CD4-positive, alpha-beta T cell treated with Interleukin-17A for 1 hour (primary cell): Measurements from ENCODE around the gene ZNF710.
"Not testable (repeated sequence)": the region's sequence is repeated elsewhere in the genome, so short reads cannot be mapped to it uniquely, and the experiment has no call there.

Experiments
- DNase-seq: peaks from one replicate; pipeline ENCODE4 v3.0.0-alpha.2; 2020

Gene ZNF710, protein sequence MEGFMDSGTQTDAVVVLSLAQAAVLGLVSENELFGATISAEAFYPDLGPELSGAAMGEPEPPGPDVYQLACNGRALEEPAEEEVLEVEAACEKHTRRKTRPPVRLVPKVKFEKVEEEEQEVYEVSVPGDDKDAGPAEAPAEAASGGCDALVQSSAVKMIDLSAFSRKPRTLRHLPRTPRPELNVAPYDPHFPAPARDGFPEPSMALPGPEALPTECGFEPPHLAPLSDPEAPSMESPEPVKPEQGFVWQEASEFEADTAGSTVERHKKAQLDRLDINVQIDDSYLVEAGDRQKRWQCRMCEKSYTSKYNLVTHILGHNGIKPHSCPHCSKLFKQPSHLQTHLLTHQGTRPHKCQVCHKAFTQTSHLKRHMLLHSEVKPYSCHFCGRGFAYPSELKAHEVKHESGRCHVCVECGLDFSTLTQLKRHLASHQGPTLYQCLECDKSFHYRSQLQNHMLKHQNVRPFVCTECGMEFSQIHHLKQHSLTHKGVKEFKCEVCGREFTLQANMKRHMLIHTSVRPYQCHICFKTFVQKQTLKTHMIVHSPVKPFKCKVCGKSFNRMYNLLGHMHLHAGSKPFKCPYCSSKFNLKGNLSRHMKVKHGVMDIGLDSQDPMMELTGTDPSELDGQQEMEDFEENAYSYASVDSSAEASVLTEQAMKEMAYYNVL

DNA sequence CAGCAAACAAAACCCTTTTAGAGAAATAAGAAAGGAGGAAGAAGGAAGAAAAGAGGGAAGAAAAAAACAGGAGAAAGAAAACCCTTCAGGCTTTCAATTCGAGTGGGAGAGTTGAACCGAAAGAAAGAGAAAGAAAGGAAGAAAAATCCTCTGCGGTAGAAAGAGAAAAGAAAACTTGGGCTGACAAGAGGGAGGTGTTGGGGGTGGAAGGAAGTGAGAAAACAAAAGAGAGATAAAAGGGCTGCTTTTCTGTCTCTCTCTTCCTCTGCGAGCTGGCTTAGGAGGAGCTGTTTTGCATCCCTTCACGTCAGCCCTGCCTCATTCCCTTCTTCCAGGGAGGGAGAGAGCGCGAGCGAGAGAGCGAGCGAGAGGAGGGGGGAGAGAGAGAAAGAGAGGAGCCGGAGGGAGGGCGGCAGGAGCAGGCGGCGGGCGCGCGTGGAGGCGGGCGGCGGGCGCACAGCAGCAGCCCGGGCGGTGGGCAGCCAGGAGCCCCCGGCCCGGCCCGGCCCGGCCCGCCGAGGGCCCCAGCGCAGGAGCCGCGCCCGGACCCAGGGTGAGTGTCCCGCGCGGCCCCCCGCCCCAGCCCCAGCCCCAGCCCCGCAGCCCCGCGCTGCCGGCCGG lies at the start of gene ZNF710:
TSS of gene ZNF710 (plus strand) at position 263 of the 621 bp plus-strand sequence. CDS start 65,814 bp downstream, outside the sequence.
- DNase-seq = peak; percentile 48

DNA sequence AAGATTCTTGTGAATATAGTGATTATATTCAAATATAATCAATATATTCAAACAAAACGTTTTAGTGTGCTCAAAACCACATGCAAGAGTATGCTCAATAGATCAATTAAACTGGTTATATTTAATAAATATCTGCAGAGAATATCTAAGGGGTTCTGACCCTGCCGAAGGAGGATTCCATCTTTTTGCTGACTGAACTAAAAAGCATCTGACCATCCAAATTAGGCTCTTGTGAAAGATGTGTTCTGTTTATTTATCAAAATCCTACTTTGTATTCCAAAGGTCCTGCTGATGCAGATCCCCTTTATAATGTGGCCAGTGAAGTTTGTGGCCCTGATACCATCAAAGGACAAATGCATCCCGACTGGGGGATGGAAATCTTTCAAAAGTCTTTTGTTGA lies 46.6 kb upstream of the ZNF710 start:
- DNase-seq = no peak

DNA sequence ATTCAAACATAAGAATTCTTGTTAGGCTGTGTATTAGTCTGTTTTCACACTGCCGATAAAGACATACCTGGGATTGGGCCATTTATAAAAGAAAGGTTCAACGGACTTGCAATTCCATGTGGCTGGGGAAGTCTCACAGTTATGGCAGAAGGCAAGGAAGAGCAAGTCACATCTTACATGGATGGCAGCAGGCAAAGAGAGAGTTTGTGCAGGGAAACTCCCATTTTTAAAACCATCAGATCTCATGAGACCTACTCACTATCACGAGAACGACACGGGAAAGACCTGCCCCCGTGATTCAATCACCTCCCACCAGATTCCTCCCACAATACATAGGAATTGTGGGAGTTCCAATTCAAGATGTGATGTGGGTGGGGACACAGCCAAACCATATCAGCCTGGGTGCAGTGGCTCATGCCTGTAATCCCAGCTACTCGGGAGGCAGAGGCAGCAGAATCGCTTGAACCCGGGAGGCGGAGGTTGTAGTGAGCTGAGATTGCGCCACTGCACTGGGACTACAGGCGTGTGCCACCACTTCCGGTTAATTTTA lies 45.6 kb upstream of the ZNF710 start:
- not testable (repeated sequence) for DNase-seq

DNA sequence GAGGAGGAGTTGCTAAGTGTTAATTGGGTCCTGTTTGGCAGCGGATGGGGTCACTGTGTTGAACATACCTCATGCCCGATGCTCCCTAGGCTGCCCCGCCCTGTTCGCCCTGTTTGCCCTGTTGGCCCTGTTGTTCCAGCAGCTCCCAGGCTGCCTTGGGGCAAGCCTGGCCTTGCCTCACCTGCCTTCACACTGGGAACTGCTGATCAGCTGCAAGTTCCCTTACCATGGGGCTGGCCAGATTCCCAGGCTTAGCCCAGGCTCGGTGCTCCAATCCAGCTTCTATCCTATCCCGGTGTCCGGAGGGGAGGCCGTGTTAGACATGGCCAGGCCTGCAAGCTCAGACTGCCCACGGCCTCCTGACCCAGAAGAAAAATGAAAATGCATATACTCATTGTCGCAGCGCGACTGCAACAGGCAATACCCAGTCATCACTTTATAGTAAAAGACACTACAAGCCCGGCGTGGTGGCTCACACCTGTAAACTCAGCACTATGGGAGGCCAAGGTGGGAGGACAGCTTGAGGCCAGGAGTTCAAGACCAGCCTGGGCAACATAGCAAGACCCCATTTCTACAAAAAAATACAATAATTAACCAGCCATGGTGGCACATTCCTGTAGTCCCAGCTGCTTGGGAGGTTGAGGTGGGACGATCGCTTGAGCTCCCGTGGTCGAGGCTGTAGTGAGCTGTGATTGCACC lies 42.9 kb upstream of the ZNF710 start:
- no peak for DNase-seq

DNA sequence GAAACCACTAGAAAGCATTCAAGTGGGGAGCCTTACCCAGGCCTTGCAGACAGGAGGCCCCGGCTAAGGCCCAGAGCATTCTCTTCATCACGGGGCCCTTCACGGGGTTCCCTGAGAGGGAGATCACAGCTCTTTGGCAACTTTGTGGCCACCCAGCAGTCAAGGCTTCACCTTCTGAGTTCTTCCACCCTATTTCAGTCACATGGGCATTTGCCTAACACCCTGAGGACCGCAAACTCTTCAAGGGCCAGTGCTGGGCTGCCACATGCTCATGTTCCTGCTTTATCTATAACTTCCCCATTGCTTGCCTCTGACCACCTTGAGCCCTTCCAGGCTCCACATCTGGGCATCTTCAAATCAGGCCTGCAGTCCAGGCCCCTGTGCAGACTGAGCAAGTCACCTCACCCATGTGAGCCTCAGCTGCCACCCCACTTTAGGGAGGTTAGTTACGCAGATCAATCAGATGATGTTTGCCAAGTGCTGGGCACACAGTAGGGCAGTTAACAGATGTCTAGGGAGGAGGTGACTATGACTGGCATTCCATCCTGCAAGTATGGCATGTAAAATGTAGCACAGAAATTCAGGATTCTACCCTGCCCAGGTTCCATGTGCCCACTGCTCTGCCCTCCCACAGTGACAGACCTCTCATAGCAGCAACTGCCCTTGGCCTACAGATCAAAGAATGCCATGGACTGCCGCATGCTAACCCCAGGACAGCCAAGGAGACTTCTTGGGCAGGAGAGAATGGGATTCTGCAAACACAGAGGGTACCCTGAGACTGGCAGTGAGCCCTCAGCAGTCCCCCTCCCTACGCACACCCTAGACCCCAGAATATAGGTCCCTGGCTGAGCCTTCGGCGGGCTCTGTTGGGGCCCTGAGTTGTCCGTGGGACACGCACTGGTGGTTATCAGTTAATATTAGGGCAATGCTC lies 37.6 kb upstream of the ZNF710 start:
- DNase-seq = no peak

DNA sequence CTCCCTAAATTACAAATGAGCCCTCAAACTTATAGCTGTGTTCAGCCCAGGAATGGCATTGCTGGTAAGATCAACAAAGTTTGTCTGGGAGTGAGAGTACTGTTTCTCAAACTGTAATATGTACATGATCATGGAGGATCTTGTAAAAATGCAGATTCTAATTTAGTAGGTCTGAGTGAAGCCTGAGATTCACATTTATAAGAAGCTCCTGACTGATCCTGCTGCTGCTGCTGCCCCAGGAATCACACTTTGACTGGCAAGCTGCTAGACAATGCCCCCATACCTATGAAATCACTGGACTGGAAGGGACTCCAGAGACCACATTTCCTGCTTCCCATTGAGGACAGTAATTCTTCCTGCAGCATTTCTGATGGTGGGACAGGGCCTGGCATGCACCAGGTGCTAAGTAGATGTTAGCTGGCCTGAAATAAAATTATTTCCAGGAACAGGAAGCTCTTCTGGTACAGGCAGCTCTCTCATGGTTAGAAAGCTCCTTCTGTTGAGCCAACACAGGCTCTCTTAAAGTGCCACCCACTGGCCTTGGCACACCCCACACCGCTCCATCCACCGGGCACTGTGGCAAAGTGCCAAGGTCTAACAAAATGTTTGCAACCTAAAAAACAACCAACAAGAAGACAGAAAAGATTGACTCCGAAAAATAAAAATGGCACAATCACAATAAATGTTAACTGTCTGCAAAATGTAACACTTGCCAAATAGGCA lies 36.7 kb upstream of the ZNF710 start:
- DNase-seq = no peak

DNA sequence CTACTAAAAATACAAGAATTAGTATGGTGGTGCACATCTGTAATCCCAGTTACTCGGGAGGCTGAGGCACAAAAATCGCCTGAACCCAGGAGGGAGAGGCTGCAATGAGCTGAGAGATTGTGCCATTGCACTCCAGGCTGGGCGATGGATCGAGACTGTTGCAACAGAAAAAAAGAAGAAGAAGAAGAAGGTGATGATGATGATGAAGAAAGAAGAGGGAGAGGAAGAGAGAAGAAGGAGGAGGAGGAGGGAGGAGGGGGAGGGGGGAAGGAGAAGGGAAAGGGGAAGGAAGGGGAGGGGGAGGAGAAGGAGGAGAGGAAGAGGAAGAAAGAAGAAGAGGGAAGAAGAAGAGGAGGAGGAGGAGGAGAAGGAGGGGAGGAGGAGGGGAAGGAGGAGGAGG lies 33.2 kb upstream of the ZNF710 start:
- DNase-seq = no peak

DNA sequence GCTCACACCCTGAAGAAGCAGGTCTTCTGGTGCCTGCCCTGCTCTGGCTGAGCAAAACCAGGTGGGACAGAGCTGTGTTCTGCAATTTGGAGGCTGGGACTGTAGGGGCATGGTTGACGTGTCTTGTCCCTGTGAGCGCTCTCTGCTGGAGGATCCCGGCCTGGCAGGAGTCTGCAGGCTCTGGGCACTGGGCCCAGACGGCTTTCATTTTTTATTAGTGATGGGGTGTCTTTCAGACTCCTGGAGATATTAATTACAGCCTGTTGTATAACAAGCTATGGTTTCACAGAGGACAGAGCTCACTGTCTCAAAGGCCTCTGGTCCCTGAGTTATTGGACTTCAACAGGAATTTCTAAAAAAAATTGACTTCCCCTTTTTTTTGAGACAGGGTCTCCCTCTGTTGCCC lies 29.5 kb upstream of the ZNF710 start:
- DNase-seq = peak; percentile 48

DNA sequence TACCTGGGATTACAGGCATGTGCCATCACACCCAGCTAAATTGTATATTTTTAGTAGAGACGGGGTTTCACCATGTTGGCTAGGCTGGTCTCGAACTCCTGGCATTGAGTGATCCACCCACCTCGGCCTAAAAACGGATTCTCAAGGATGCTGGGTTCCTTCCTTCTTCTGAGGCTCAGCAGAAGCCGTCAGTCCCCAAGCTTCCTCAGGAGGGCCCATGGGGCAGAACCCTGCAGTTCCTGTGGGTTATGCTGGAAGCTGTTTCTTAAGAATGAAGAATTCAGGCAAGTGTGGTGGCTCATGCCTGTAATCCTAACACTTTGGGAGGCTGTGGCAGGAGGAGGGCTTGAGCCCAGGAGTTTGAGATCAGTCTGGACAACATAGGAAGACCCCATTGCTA lies 29.0 kb upstream of the ZNF710 start:
- no peak for DNase-seq

DNA sequence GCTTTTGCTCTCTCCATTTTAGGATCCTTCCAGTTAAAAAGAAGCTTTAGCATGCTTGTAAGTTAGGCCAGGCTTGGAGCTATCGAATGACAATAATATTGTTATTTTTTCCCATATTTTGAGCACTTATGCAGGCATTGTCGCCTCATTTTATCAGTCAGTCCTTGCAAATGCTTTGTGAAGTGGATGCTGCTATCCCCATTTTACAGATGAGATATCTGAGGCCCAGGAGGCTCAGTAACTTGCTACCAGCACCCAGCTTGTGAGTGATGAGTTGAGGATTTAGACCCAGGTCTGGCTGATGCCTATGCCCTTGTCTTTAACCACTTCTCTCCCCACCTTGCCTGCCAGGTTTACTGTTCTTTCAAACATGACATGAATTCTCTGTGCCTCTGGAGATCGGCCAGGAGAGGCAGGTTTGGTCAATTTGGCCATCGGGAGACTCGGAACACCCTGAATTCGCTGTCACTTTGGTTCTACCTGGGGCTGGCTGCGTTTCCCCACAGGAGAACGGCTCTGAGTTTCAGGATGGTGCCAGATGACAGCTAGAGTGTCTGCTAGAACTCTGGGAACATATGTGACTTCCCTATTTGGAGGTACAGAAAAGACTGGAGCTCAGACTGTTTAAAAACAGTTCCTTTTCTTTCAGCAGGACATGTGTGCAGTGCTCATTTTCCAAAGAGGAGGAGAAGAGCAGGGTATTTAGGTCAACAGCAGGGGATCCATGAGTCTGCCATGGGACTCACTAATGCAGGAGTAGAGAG lies 25.5 kb upstream of the ZNF710 start:
- no peak for DNase-seq

DNA sequence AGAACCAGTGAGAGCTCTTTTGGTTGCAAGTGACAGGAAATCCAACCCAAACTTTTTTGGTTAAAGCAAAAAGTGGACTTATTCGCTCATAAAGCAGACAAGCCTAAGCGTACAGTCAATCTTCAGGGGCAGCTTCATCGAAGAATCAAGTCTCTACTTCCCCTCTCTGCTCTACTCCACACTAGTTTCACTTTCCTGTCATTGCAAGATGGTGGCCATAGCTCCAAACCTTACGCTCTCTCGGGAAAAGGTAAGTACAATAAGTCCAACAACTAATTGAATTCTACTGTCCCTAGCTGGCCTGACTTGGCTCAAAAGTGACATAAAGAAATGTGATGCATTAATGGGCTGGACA lies 24.9 kb upstream of the ZNF710 start:
- no peak for DNase-seq

DNA sequence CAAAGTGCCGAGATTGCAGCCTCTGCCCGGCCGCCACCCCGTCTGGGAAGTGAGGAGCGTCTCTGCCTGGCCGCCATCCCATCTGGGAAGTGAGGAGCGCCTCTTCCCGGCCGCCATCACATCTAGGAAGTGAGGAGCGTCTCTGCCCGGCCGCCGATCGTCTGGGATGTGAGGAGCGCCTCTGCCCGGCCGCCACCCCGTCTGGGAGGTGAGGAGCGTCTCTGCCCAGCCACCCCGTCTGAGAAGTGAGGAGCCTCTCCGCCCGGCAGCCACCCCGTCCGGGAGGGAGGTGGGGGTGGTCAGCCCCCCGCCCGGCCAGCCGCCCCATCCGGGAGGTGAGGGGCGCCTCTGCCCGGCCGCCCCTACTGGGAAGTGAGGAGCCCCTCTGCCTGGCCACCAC lies 23.3 kb upstream of the ZNF710 start:
- not testable (repeated sequence) for DNase-seq

DNA sequence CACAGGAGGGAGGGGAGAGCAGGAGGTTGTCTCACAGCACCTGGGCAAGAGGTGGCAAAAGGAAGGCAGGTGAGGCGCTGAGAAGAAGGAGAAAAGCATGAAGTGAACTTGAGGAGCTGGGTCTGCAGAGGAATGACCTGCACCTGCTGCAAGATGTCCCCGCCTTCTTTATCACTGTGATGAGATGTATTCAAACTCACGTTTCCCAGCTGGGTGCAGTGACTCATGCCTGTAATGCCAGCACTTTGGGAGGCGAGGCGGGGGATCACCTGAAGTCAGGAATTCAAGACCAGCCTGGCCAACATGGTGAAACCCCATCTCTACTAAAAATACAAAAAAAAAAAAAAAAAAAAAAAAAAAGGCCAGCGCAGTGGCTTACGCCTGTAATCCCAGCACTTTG lies 22.2 kb upstream of the ZNF710 start:
- DNase-seq = no peak

DNA sequence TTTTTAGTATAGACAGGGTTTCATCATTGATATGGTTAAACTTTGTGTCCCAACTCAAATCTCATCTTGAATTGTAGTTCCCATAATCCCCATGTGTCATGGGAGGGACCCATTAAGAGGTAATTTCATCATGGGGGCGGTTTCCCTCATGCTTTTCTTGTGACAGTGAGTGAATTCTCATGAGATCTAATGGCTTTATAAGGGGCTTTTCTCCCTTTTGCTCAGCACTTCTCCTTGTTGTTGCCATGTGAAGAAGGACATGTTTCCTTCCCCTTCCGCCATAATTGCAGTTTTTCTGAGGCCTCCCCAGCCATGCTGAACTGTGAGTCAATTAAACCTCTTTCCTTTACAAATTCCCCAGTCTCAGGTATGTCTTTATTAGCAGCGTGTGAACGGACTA lies 20.2 kb upstream of the ZNF710 start:
- DNase-seq = no peak

DNA sequence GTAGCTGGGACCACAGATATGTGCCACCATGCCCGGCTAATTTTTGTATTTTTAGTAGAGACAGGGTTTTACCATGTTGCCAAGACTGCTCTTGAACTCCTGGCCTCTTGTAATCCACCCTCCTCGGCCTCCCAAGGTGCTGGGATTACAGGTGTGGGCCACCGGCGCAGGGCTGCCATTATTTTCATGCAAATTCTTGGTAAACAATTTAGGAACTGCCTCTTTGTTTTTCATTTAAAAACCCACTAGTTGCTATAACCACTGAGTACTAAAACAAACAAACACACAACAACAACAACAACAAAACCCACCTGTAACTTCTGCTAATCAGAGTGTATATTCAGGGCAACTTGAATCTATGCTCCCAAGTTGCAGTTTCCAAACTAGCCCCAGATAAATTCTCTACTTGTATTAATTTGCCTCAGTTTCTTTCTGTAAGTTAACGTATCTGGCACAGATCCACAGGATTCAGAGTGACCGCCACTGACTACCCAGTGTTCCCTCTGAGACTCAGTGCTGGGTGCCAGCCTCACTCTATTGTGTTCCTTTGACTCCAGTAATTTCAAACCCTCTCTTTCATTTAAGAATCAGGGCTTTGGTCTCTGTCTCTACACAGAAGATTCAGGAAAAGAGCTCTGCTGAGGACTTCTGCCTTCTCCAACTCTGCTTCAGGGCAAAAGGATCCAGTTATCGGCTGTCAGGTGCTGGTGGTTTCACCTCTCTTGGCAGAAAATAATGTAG lies 18.6 kb upstream of the ZNF710 start:
- no peak for DNase-seq

DNA sequence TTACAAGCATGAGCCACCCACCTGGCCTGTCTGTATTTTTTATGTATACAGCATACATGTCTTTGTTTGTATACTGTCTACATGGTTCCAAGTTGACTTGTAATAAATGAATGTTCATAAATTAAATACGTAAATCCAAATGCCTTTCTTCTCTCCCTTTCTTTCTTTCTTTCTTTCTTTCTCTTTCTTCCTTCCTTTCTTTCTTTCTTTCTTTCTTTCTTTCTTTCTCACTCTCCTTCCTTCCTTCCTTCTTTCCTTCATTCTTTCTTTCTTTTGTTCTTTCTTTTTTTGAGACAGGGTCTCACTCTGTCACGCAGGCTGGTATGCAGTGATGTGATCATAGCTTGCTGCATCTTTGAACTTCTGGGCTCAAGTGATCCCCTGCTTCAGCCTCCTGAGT lies 17.1 kb upstream of the ZNF710 start:
- DNase-seq = no peak

DNA sequence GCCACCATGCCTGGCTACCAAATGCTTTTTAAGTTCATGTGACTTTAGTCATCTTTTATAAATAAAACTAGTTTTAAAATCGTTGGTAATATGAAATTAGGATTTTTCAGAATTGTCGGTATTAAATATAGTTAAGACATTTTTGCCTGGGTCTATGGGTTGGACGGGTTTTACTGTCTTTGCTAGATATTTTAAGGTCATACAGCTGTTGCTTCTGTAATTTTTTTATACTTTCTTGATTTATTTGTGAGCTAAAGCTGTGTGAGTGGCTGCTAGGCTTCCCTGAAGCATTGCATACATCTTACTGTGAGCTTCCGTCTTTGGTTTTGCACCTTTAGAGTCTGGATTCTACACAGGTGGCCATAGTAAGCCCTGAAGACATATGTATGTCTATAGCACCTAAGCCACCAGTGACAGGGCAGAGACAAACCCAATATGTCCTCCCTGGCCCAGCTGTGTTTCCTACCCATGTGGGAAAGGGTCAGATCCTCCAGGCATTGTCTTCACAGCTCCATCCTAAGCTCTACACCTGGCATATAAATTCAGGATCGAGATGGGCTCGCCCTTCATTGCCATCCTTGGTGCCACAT lies 16.6 kb upstream of the ZNF710 start:
- no peak for DNase-seq

DNA sequence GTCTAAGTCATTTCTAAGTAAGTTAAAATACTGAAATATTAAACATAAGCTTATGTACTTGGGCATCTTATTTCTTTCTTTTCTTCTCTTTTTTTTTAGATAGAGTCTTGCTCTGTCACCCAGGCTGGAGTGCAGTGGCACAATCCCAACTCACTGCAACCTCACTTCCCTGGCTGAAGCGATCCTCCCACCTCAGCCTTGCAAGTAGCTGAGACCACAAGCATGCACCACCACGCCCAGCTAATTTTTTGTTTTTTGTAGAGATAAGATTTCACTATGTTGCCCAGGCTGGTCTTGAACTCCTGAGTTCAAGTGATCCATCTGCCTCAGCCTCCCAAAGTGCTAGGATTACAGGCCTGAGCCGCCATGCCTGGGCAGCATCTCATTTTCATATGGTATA lies 16.0 kb upstream of the ZNF710 start:
- no peak for DNase-seq

DNA sequence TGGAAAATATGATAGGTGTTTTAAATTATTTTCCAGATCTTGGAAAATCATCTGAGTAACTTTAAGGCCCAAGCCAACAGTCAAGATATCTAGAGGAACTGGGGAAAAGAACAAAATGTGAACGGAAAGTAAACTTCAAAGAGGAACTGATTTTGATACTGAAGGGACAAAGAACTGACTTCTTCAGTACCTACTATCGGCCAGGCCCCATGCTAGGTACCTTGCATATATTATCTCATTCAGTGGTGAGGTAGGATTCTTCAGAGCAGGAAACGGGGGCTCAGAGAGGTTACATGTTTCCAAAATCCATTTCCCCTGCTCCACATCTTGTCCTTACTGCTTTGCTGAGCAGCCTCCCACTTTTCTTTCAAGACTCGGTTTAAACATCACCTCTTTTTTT lies 9.8 kb upstream of the ZNF710 start:
- DNase-seq = no peak
